ENCODE data around the gene ZNF354C.

Gene ZNF354C

DNA sequence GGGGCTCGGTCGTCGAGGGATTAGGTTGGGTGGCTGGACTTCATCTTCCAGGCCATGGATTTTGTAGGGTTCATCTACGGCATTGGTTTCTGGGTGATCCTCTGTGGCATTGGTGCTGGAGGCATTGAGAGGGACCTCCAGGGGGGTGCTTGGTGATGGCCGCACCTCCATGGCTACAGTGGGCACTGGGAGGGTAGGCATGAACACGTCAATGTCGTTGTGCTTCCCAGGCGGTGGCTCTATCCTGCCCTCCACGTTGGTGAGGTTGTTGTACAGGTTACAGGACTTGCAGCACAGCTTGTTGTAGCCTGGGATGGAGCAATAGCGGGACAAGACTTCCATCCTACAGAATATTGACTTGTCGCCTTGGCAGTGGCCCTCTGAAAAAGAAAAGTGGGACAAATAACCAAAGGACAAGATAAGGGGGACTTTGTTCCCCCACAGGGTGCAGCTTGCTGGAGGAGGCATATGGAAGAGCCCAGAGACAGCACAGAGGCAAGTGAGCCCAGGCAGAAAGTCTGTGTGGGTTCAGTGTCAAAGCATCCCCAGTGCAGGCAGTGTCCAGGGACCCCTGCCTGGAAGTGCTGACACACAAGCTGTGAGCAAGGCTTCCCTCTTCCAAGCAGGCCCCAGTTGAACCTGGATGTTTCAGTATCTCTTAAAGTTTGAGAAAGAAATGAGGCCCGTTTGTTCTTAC, 53.9 kb downstream of the ZNF354C start:
- DNase-seq (ENCODE audit: low spot score) = no peak

DNA sequence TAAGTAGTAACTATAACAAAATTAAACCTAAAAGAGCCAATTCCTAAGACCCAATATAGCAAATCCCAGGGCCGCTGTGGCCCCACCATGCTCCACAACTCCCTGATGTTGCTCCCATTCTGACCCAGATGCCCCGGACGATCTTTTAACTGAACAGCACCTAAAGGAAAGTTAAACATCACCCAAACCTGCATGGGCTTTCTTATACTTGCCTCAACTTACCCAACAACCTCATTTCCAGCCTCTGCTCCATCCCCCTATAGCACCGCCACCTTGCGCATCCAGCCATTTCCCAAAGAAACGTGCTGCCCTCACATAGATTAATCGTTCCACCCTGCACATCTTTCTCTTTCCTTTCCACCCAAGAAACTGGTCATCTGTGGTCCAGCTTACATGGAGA, 54.6 kb downstream of the ZNF354C start:
- DNase-seq (ENCODE audit: low spot score) = no peak

DNA sequence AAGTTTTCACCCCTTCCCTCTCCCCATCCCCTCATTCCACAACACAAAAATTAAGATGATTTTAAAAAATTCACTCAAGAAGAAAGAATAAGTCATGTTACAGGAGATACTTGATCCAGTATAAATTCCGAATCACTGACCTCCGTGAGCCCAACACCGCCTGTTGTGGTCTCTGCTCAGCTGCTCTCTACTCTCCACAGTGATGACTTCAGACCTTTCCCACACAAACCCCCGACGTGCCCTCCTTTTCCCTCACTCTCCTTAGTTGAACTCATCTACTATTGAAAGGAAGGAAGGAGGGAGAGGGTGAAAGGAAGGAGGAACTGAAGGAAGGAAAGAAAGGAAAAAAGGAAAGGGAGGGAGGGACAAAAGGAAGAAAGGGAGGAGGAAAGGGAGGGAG, 55.1 kb downstream of the ZNF354C start:
- DNase-seq (ENCODE audit: low spot score) = no peak

DNA sequence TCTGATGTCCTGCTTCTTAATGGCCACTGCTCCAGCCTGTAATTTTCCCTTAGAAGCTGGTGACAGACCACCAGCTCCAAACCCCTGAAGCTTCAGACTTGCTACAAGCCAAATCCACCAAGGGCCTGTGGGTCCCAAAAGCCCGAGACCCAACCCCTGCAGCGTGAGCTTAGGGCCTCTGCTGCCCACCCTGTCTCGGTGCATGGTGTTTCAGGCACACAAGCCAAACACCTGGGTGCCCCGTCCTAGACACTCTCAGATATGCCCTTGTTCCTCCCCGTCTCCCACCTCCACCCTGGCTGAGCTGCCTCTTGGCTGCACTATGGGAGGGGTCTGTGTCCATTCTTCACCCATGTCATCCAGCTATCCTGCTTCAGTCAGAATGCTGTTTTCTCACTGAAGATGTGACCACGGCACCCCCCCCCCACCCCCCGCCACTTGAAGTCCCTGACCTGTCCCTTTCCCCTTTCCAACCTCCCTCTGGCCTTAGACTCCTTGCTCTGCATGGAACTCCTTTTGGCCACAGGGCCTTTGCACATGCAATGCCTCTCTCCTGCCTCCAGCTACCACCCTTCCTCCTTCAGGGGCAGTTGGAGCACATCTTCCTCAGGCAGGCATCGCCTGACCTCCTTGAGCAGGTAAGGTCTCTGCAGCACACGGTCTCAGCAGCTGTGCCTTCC, 55.8 kb downstream of the ZNF354C start:
- no peak for DNase-seq (ENCODE audit: low spot score)

DNA sequence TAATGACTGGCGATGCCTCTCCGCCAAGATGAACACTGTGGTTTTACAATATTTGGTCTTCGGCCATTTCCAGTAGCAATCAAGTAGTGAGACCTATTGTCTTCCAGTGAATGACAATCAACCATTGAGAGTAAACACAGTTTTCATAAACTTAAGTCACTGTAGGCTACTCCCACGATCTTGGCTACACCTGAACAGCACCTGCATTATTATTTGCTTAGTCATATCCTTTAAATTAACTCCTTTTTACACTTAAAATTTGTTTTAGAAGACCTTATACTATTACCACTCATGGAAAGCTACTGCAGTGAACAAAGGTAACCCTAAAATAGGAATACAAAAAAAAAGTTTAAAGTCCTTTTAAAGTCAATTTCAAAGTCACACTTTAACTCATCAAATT, 58.2 kb downstream of the ZNF354C start:
- DNase-seq (ENCODE audit: low spot score) = no peak

DNA sequence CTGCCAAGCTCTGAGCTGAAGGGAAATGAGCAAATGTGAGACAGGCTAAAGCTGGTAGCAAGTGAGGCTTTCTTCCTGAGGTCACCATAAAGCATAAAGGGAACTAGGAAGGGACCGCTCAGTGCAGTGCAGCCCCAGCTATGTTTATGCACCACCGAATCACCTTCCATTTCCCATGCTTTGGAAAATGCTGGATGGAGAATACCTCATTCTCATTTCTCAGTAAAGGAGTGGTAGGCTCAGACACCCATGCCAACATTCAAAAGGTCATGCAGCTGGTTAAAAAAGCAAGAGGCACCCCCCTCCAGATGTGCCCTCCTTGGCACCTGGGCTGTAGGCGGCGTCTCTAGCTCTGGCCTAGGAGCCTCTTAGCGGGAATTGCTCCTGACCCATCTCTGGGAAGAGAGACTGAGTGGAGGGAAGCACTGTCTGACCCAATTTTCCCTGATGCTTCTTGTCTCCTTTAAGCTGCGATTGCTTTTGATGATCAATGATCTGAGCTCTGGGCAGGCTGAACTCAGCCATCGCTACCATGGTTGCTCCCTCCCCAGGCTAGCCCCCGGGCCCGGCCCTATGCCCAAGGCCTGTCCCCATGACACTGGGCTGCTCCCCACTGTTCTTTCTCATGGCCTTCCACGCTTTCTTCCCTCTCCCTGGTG, 58.7 kb downstream of the ZNF354C start:
- no peak for DNase-seq (ENCODE audit: low spot score)

DNA sequence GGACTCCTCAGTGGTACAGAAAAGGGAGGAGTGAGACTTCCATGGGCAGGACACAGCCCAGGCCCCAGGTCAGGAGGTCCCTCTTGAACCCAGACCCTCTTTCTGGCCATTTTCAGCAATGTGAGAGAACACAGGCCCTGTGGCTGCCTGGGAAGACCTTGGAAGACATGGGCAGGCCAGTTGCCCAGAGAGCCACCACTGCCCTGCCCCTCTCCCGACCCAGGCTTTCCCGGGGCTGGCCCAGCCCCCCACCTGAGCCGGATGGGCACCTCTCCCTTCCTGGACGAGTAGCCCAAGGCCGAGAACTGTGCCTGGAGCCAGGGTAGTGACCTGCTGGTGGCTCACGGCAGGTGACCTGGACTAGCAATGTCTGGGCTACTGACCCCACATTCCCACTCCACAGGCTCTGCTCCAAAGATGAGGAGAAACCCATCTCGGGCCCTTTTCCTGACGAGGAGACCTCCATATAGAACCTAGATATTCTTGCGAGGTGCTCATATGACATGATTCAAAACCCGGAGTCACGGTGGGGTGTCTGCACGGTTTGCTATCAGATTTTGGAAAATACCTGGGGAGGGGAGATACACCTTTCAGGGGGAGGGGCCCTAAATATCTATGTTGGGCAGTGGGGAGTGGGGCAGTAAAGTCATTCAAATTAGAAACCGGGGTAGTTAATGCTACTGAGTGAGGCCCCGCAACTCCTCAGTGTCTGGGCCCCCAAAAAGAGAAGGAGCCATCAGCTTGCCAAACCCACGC, 59.4 kb downstream of the ZNF354C start:
- DNase-seq (ENCODE audit: low spot score) = no peak

DNA sequence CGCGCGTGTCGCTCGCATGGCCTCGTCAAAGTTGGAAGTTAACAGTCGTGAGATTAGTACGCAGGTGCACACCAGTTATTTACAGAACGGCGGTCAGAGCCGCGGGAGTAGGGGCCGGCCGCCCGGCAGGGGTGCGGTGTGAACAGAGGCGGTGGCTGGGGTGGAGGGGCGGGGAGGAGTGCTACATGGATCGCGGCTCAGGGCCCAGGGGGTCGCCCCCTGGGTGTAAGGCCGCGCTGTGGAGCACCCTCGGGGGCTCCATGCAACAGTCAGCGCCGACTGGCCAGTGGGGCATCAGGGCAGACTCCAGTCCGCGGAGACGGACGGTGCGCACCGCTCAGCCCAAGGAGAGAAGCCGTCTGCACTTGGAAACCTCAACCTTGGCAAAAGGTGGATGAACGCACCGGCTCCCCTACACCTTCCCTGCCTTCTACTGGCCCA, 60.3 kb downstream of the ZNF354C start:
- DNase-seq (ENCODE audit: low spot score) = no peak

DNA sequence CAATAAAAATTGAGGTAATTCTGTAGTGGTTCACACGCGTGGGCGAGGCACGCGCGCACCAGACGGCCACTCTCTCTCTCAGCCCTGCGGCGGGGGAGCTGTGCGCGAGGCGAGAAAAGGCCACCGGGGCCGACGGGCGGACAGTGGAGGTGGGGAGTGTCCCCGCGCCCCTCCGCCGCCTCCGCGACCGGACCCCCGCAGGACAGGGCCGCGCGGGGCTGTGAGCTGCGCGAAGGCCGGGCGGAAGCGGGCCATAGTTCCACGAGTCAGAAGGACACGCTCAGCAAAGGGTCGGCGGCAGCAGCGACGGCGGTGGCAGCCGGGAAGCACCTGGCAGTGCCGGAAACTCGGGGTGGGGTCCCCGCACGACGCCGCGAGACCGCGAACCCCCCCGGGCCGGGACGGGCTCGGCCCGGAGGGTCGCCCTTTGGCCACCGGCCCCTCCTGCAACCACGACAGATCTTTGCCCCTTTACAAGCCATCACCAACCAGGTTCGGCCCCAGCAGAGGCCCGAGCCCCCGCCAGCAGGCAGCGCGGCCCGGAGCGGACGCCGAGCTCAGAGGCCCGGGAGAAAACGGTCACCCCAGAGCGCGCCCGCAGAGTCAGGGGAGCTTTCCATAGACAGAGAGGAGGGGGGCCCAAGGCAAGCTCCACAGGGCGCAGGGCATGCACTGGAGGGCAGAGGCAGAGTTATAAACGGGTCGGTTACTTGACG, 60.9 kb downstream of the ZNF354C start:
- DNase-seq (ENCODE audit: low spot score) = no peak

DNA sequence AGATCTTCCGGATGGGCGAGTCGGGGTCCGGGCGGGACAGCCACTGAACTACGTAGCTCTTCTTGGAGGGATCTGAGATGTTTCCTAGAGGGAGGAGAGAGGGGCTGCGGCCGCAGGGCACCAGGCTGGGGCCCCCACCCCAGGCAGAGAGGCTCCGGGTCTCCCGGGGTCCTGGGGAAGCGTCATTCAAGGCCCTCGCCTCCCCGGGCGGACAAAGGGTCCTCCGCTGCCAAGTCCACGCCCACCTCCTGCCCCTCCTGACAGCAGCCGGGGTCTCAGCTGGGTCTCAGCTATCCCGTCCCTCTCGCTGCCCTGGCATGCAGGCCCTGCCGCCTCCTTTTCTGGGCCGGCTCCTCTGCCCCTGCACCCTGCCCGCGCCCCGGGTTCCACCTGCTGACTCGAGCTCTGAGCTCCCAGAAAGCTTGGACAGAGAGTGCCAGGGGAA, 61.5 kb downstream of the ZNF354C start:
- no peak for DNase-seq (ENCODE audit: low spot score)

DNA sequence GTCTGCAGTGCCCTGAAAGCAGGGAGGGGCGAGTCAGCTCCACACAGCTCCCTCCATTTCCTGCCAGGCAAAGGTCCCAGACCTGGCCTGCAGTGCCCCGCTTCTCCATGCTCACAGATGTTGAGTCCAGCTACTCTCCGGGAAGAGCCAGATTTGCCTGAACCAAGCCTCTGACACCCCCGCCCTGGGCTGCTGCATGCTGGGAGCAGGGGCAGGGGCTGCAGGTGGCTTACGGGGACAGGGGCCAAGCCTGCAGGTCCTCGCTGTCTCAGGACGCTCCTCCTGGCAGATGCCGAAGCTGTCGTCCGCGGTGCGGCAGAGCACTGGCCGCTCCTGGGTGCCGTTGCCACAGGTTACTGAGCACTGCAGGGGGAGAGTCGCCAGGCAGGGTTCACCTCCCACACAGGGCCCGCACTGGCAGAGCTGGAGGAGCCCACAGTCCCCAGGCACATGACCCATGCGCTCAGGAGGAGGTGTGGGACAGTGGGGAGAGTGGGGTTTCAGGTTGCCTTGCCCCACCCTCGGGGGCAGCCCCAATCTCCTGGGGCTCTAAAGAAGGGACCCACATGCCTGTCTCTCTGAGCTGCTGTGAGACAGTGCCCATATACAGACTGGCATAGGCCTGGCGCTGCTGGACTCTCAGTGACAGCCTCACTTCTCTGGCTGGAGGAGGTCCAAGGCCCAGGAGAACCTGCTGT, 62.4 kb downstream of the ZNF354C start:
- no peak for DNase-seq (ENCODE audit: low spot score)

DNA sequence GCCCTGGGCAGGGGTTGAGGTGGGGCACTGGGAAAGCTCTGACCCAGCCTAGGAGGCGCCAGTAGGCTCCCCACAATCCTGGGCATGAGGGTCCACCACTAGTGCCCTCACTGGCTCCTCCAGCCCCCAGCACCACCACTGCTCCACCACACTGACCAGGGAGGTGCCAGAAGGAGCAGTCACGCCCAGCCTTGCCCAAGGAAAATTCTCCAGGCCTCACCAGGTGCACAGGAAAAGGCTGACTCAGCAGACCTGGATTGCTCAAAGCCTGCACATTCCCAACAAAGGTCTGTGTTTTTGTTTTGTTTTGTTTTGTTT, 62.9 kb downstream of the ZNF354C start:
- DNase-seq (ENCODE audit: low spot score) = no peak

DNA sequence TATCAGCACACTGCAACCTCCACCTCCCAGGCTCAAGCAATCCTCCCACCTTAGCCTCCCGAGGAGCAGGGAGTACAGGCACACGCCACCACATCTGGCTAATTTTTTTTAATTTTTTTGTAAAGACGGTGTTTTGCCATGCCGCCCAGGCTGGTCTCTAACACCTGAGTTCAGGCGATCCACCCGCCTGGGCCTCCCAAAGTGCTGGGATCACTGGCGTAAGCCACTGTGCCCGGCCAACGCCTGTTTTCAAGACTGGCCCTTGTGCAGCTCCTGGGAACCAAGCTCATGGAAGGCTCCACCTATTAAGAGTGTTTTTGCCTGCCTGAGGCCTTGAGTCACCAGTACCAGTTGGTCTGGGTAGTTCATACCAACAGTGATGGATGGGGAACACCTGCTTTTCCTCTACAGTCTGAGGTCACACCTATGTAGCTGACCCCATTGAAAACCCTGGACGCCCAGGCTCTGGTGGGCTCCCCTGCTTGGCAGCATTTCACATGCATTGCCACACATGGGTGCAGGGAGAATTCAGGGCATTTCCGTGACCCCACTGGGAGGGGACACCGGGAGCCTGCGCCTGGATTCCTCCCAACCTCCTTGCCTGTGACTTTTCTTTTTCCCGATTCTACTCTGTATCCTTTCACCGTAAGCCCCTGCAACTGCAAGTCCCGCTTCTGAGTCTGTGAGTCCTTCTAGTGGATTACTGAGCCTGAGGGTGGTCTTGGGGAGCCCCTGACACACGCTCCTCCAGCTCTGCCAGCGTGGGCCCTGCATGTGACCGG, 63.5 kb downstream of the ZNF354C start:
- DNase-seq (ENCODE audit: low spot score) = no peak

DNA sequence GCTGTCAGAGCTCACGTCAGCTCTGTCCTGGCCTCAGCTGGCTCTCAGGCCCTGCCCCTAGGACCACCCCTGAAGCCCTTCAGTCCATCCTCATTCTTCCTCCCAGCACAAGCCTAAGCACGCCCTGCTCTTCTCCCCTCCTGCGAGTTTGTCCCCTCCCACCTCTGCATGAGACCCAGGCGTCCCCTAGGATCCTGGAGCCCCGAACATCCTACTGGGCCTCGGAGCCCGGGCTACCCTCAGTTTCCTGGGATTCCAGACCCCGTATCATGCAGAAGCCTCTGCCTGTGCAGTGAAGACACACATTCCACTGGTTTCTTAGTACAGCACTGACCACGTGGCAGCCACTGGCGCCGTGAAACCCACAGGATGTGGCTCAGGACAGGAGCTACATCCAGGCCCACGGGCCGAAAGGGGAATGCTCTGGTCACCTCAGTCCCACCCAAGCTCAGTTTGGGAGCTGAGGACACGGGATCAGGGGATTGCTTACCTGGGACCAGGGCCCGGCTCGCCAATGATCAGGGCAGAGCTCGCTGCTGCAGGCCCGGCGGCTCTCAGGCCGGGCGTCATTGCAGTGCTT, 64.2 kb downstream of the ZNF354C start:
- no peak for DNase-seq (ENCODE audit: low spot score)

DNA sequence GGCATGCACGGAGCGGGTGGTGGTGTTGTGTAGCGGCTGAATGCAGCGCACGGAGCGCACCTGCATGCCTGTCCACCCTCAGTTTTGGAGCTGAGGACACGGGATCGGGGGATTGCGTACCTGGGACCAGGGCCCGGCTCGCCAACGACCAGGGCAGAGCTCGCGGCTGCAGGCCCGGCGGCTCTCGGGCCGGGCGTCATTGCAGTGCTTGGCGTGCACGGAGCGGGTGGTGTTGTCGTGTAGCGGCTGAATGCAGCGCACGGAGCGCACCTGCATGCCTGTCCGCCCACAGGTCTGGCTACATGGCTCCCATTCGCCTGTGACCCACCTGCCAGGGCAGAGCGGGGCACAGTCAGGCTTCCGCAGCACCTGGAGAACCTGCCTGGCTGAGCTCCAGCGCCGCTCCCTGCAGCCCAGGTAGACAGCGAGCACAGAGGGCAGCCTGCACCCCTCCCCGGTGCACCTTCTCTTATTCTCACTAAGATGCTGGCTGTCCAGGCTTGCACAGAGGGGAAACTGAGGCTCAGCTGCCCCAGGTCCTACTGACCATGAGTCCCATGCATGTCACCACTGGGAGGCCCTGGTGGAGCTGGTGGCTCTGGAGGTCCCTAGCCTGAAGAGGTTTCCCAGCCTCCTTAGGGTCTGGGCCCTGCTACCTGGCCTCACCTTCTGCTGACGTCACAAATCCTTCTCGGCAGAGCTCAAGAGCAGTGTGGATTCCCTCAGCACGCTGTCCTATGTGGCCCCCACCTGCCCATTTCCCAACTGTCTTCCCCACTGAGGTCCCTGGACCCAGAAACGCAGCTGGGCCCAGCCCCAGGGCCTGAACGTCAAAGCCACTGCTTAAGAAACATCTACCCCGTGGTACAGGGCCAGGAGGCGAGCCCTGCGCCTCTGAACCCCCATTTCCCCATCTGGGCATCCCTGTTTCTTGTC, 64.9 kb downstream of the ZNF354C start:
- no peak for DNase-seq (ENCODE audit: low spot score)

DNA sequence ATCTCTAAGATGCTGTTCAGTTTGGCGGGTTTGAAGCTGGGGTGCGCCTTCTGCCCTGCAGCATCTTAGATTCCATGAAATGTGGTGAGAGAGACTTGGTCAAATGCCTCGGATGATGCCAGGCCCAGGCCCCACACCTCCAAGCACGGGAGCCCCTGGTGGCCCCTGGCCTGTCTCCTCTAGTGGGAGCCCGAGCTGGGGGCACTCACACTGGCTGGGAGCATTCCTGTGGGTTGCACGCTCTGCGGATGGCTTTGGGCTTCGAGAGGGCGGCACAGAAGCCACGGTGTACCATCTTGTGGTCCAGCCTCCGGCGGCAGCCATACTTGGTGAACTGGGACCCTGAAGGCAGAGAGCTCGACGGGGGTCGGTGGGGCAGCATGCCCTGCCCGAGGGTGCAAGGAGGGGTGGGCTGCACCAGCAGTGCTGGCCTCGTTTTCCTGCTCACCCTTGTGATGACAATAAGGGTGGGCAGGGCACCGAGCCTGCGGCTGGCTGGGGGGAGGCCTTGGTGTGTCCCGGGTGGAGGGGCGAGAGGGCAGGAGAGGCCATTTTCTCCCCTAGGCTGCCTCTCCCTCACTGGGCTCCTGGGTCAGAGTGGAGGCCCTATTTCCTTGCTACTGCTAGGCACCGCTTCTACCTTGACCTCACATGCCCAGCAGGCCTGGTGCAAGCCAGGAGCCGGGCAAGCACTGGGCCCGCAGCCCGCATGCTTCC, 65.8 kb downstream of the ZNF354C start:
- DNase-seq (ENCODE audit: low spot score) = no peak

DNA sequence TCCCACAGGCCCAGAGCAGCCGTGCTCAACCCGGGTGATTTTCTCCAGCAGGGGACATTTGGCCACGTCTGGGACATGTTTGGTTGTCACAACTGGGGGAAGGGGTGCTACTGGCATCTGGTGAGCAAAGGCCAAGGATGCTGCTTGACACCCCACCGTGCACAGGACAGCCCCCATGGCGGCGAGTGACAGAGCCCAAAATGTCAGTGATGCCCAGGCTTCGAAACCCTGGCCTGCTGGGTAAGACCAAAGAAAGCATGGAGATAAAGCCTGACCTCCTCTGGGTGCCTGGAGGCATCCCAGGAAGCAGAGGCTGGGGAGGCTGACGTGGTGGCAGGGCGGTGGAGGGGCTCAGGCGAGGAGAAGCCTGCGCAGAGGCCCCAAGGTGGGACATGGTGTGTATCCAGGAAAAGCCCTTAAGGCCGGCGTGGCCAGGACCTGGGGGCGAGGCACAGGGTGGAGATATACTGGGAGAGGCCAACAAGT, 66.4 kb downstream of the ZNF354C start:
- DNase-seq (ENCODE audit: low spot score) = no peak
